ENCODE results near the gene STAG1. TPM values are rescaled to one million over a fixed set of nuclear protein-coding genes. Genes with fewer than 3 reads are reported as not detected.

The STAG1 gene
- total RNA-seq, 1 donor from 2014 or later: 44.7 TPM

- Histone ChIP-seq H3K27me3 (no peaks in the 10 kb centered on the region), H3K4me3 (no peak overlapping the region), H3K9me3 (no peaks in the 10 kb centered on the region), H3K27ac (no peak overlapping the region), H3K4me1 (peaks cover 26% of the 10 kb centered on the region), H3K36me3 (no peaks in the 10 kb centered on the region)
- intact Hi-C loops (cut with DNase I): no loop called here
- TF ChIP-seq POLR2AphosphoS5 (IDR thresholded peaks at IDR 0.05; ENCODE audit: insufficient read depth in 1 of 2, low read depth in 1 of 2) (no peak), POLR2A (IDR thresholded peaks at IDR 0.05) (no peak)
- TF ChIP-seq, protein P1, sequence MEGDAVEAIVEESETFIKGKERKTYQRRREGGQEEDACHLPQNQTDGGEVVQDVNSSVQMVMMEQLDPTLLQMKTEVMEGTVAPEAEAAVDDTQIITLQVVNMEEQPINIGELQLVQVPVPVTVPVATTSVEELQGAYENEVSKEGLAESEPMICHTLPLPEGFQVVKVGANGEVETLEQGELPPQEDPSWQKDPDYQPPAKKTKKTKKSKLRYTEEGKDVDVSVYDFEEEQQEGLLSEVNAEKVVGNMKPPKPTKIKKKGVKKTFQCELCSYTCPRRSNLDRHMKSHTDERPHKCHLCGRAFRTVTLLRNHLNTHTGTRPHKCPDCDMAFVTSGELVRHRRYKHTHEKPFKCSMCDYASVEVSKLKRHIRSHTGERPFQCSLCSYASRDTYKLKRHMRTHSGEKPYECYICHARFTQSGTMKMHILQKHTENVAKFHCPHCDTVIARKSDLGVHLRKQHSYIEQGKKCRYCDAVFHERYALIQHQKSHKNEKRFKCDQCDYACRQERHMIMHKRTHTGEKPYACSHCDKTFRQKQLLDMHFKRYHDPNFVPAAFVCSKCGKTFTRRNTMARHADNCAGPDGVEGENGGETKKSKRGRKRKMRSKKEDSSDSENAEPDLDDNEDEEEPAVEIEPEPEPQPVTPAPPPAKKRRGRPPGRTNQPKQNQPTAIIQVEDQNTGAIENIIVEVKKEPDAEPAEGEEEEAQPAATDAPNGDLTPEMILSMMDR (IDR thresholded peaks at IDR 0.05): no peak
- DNase-seq (ENCODE audit: extremely low spot score in 2 of 2): no peak
Measured at GRCh38 chr3:136637176-136637575, 115.0 kb downstream of the STAG1 start.

GRCh38 chr3:136634821-136635220, 117.4 kb downstream of the STAG1 start:
- H3K27ac ChIP-seq: no peak overlapping the region
- no peaks in the 10 kb centered on the region for H3K36me3 ChIP-seq
- H3K9me3 ChIP-seq: no peaks in the 10 kb centered on the region
- TF ChIP-seq POLR2A (IDR thresholded peaks at IDR 0.05) (no peak), POLR2AphosphoS5 (IDR thresholded peaks at IDR 0.05; ENCODE audit: insufficient read depth in 1 of 2, low read depth in 1 of 2) (no peak)
- TF ChIP-seq, protein P1 (IDR thresholded peaks at IDR 0.05): no peak
- H3K4me3 ChIP-seq: no peak overlapping the region
- intact Hi-C loops (cut with DNase I): no loop called here
- peaks cover 28% of the 10 kb centered on the region for H3K4me1 ChIP-seq
- no peak for DNase-seq (ENCODE audit: extremely low spot score in 2 of 2)
- no peaks in the 10 kb centered on the region for H3K27me3 ChIP-seq

DNA sequence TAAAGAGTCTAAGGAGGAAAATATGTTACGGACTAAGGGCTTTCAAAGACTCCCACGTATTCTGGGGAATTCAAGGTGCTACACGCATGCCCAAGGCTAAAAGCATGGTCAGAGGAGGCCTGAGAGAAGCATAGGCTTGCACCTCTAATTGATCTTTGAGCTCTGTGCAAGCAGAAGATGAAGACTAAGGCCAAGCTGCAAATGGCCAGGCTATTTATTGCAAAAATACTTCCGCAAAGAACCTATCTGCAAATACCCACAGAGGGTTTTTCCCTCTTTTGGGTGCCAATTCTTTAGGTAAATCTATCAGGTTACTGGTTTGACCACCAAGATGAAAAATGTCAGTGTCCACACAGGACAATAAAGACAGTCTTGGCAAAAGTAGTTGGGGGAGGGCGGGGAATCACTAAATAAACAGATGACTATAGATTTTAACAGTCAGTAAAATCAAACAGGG, 119.5 kb downstream of the STAG1 start:
- no peak for DNase-seq (ENCODE audit: extremely low spot score in 2 of 2)
- H3K27ac ChIP-seq: no peak overlapping the region
- H3K4me1 ChIP-seq: peaks cover 28% of the 10 kb centered on the region
- intact Hi-C loops (cut with DNase I): no loop called here
- H3K27me3 ChIP-seq: no peaks in the 10 kb centered on the region
- no peaks in the 10 kb centered on the region for H3K9me3 ChIP-seq
- TF ChIP-seq, protein P1 (IDR thresholded peaks at IDR 0.05): no peak
- TF ChIP-seq POLR2AphosphoS5 (IDR thresholded peaks at IDR 0.05; ENCODE audit: insufficient read depth in 1 of 2, low read depth in 1 of 2): no peak
- H3K4me3 ChIP-seq: no peak overlapping the region
- H3K36me3 ChIP-seq: no peaks in the 10 kb centered on the region

DNA sequence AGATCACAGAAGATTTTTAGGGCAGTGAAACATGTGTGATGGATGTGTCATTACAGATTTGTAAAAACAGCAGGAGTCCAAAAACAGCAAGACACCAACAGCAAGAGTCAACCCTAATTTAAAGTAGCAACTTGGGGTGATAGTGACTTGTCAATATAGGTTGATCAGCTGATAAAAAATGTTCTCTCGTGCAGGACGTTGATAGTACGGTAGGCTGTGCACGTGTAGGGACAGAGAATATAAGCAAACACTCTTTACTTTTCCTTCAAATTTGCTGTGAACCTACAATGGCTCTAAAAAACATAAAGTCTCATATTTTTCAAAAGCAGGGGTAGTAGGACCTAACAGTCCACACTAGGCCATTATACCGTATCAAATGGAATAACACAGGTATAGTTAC, 120.8 kb downstream of the STAG1 start:
- DNase-seq (ENCODE audit: extremely low spot score in 2 of 2): no peak
- no peaks in the 10 kb centered on the region for H3K27me3 ChIP-seq
- no peaks in the 10 kb centered on the region for H3K9me3 ChIP-seq
- intact Hi-C loops (cut with DNase I): no loop called here
- H3K4me1 ChIP-seq: peaks cover 21% of the 10 kb centered on the region
- TF ChIP-seq, protein P1 (IDR thresholded peaks at IDR 0.05): no peak
- TF ChIP-seq POLR2A (IDR thresholded peaks at IDR 0.05) (no peak), POLR2AphosphoS5 (IDR thresholded peaks at IDR 0.05; ENCODE audit: insufficient read depth in 1 of 2, low read depth in 1 of 2) (no peak)
- no peaks in the 10 kb centered on the region for H3K36me3 ChIP-seq
- H3K27ac ChIP-seq: no peak overlapping the region
- no peak overlapping the region for H3K4me3 ChIP-seq

DNA sequence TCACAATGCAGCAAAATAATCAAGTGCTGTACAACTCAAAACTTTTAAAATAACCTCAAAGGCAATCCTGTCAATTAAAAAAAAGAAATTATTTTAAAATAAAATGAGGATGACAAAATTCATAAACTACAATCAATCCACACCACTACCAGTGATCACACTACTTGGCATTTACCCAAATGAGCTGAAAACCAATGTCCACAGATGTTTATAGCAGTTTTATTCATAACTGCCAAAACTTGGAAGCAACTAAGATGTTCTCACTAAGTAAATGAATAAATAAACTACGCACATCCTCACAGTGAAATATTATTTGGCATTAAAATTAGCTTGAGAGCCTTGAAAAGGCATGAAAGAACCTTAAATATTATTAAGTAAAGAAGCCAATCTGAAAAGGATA, 121.3 kb downstream of the STAG1 start:
- Histone ChIP-seq H3K27ac (no peak overlapping the region), H3K36me3 (no peaks in the 10 kb centered on the region), H3K9me3 (no peaks in the 10 kb centered on the region), H3K4me1 (peaks cover 26% of the 10 kb centered on the region), H3K4me3 (no peak overlapping the region), H3K27me3 (no peaks in the 10 kb centered on the region)
- no peak for DNase-seq (ENCODE audit: extremely low spot score in 2 of 2)
- TF ChIP-seq POLR2A (IDR thresholded peaks at IDR 0.05): no peak
- TF ChIP-seq, protein P1 (IDR thresholded peaks at IDR 0.05): no peak
- TF ChIP-seq POLR2AphosphoS5 (IDR thresholded peaks at IDR 0.05; ENCODE audit: insufficient read depth in 1 of 2, low read depth in 1 of 2): no peak
- intact Hi-C loops (cut with DNase I): no loop called here

Data from vagina (tissue), 2 donors.